Measurements from ENCODE around the gene KCNMA1.
A peak's percentile ranks its signal among the peaks of the same experiment; 100 is the strongest.
"Not testable (repeated sequence)": the region's sequence is repeated elsewhere in the genome, so short reads cannot be mapped to it uniquely, and the experiment has no call there.

KCNMA1 gene

DNA sequence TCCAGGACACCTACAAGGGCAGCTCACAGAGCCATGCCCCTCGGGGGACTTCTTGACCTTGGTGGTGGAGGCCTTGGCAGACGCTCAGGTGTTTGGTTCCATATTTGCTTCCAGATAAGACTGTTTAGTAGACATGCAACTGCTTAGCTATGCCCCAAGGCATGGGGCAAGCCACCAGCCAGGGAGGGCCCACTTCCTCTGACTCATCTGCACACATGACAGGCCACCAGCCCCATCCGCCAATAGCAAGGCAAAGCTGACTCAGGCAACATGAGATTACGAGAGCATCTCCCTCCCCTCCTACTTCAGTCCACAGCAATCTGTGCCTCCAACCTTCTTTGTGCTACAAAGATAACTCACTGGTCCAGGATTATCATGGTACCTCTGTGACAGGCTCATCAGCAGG, 54.9 kb downstream of the KCNMA1 start:
- DNase-seq (ENCODE audit: low spot score): peak; percentile 34

GRCh38 chr10:77581738-77582137, 55.9 kb downstream of the KCNMA1 start:
- no peak for DNase-seq (ENCODE audit: low spot score)

- DNase-seq (ENCODE audit: low spot score): no peak
These were observed 57.1 kb downstream of the KCNMA1 start for GRCh38 chr10:77580482-77580881.

DNA sequence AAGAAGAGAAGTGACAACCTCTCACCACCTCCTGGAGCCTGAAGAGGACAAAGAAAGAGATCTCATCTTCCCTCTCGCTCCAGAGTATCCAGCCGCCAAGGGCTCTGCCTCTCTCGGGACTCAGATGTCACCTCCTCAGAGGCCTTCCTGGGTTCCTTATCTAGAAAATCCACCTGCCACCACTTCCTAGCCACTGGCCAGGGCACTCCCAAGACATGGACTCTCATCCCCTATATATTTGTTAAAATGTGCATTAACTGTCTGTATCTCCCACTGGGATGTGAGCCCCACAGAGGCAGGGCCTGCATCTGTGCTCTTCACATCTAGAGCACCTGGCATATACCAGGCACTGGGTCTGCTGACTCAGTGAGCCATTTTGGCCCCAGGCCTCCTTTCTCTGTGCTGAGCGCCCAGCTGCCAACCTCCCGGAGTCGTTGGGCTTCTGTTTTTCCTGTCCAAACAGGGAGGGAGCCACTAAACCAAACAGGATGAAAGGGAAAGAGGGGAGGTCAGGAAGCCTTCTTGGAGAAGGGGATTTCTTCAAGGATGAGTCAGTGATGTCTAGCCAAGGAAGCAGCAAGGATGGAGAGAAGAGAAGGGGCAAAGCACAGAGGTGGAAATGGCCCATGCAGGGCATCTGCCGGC, 58.9 kb downstream of the KCNMA1 start:
- DNase-seq (ENCODE audit: low spot score): no peak

- no peak for DNase-seq (ENCODE audit: low spot score)
These were observed 59.9 kb downstream of the KCNMA1 start for GRCh38 chr10:77577666-77578229.

DNA sequence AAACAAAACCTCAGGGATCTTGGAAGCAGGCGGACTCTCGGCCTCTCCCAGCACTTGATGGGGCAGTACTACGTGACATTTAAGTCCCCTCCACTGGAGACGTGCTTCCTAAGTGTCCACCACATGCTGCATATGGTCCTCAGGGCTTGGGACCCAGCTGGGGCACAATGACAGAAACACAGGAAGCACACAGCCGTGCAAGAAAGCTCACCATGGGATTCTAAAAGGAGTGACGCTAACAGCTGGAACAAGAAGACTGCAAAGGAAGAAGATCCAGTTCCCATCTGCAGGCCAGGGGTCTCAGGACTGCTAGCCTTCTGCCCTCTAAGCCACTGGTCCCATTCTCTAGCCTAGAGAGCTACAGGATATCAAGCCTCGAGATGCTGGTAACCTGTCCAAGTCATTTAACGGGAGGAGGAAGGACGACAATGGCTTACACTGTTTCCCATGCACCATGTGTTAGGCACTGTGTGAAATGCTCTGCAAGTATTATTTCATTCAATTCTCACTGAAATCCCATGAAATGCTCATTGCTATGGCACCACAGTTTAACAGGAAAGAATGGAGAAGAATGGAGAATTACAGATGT, 61.1 kb downstream of the KCNMA1 start:
- DNase-seq (ENCODE audit: low spot score): no peak

DNA sequence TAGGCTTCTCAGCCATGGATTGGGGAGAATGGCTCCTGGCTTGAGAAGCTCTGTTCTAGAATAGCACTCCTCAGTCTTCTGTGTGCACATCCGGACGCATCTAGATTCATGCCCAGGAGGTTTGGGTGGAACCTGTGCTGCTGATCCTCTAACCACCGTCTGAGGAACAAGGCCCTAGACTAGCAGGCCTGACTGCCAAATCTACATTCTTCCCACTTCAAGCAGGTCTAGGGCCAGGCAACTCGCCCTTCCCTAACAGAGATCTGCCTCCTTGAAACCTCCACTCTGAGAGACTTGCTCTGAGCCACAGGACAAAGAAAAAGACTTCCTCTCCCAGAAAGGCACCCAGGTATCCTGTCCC, 61.6 kb downstream of the KCNMA1 start:
- no peak for DNase-seq (ENCODE audit: low spot score)

DNA sequence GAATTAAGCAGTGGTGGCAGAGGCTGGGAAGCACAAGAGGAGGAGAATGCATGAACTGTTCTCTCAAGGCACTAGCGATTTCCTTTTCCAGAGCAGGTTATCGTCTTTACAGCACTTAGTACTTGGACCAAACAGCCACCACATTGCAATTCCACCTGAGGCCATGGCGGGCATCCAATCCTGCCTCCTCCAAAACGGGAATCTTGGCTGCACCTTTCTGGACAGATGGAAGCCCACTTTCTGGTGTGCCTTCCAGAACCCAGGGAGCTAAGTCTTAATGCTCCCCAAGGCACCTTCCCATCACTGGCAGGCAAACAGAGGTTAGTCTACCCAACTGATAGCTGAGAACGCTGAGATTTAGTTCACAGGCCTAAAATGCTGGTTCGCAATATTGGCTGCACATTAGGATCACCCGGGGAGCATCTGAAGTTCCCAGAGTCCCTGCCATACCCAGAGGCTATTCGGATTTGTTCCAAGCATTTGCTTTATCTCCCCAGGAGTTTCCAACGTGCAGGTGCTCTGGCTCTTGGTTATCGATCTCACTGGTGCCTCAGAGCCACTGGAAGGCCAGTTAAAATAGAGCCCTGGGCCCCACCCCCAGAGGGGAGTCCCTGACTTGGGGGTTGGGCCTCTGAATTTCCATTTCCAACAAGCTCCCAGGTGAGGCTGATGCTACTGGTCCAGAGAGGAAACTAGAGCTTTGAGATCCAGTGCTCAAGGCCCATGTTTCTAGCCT, 62.2 kb downstream of the KCNMA1 start:
- no peak for DNase-seq (ENCODE audit: low spot score)

GRCh38 chr10:77574438-77574837, 63.2 kb downstream of the KCNMA1 start:
- DNase-seq (ENCODE audit: low spot score): no peak

- DNase-seq (ENCODE audit: low spot score): not testable (repeated sequence)
These were observed 65.1 kb downstream of the KCNMA1 start for GRCh38 chr10:77572520-77572919.

- no peak for DNase-seq (ENCODE audit: low spot score)
These were observed 66.1 kb downstream of the KCNMA1 start for GRCh38 chr10:77571490-77571889.

- no peak for DNase-seq (ENCODE audit: low spot score)
These were observed 70.6 kb downstream of the KCNMA1 start for GRCh38 chr10:77566914-77567566.

GRCh38 chr10:77566236-77566635, 71.4 kb downstream of the KCNMA1 start:
- no peak for DNase-seq (ENCODE audit: low spot score)

GRCh38 chr10:77565590-77566023, 72.0 kb downstream of the KCNMA1 start:
- DNase-seq (ENCODE audit: low spot score): no peak

- peak; percentile 27 for DNase-seq (ENCODE audit: low spot score)
These were observed 72.6 kb downstream of the KCNMA1 start for GRCh38 chr10:77564731-77565589.

- DNase-seq (ENCODE audit: low spot score): no peak
These were observed 73.9 kb downstream of the KCNMA1 start for GRCh38 chr10:77563638-77564270.

- DNase-seq (ENCODE audit: low spot score): no peak
These were observed 74.9 kb downstream of the KCNMA1 start for GRCh38 chr10:77562742-77563141.

- DNase-seq (ENCODE audit: low spot score): no peak
These were observed 75.6 kb downstream of the KCNMA1 start for GRCh38 chr10:77561991-77562390.

DNA sequence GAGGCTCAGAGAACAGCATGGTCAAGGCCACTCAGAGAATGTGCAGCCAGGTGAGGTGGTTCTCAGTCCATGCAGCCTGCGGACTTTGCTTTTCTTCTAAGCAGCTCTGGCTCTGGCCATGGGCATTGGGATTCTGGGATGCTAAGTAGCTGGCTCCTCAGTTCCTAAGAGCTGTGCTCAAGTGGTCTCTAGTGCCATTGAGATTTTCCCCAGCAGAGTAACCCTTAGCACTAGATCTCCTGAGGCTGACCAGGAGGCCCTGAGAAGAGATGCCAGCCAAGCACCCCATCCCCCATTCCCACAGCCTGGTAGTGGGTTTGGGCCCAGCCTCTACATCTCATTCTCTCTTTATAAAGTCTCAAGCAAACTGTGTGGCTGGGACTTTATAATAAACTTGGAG, 77.1 kb downstream of the KCNMA1 start:
- DNase-seq (ENCODE audit: low spot score): no peak

- DNase-seq (ENCODE audit: low spot score): no peak
These were observed 77.6 kb downstream of the KCNMA1 start for GRCh38 chr10:77560052-77560451.

DNA sequence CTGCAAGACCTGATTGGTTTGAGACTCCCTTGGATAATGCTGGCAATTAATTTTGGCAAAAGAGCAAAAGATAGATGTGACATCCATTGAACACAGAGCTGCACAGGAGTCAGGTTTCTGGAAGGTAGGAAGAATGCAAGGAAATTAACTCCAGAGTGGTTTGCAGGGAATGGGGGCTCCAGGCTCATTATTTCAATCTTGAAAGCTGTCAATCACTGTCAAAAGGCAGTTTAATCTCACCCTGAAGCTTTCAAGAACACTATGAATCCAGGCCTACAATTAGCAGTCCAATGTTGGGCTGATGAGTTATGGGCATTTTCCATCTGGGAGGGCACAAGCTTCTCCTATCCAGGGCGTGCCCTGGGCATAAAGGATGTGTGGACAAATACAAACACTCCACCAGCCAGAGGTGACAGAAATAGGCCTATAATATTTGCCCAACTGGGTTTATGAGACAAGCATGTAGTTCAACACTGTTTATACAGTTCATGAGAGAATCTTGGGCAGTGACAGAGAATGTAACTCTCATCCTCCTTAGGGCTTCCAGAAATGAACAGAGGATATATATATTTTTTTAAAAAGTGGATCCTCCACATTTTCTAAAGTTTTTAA, 80.5 kb downstream of the KCNMA1 start:
- no peak for DNase-seq (ENCODE audit: low spot score)
